B cell (primary cell): ENCODE data around the gene SORL1-AS1.

Experiments used
- ATAC-seq: fragments of 200-7000 bp; cut with Tn5 transposase; one replicate; pipeline ENCODE4 v1.10.0; 2021; ENCODE audit warnings: low read depth, mild to moderate bottlenecking, moderate number of reproducible peaks, moderate library complexity
- CTCF ChIA-PET: fragments of 350-600 bp; sonication (Branson Sonifier 250); formaldehyde crosslinking; loops from one replicate; lab custom pipeline; 2021; ENCODE audit warnings: antibody characterized with exemption, inconsistent platforms; lab: Charles Lee
- POLR2A ChIA-PET: fragments of 350-600 bp; sonication (Branson Sonifier 250); formaldehyde crosslinking; loops from one replicate; lab custom pipeline; 2021; ENCODE audit warnings: antibody characterized with exemption; lab: Charles Lee
- DNase-seq: peaks from one replicate; pipeline ENCODE4 v3.0.0; 2013
- H2AFZ ChIP-seq: 2 replicates; pipeline ENCODE4 v1.6.1; 2012; ENCODE audit warnings: mild to moderate bottlenecking, low read depth, low read length; ENCODE audit not compliant: insufficient read depth, poor library complexity, severe bottlenecking
- H3K27ac ChIP-seq, 2 donors: 1 replicate in 1 of 2; 2 replicates in 1 of 2; pipeline ENCODE4 v1.5.1; 2012 to 2013; ENCODE audit warnings: low read length in 2 of 2, mild to moderate bottlenecking in 2 of 2, moderate library complexity in 1 of 2
- H3K27me3 ChIP-seq, 4 experiments: fragments of 200-600 bp in 1 of 4; sonication (generic) in 1 of 4; replicated peaks in 1 of 4; 1 replicate in 2 of 4; 2 replicates in 2 of 4; pipeline versions ENCODE4 v1.6.1 to v1.7.0; 2013 to 2016; ENCODE audit warnings: low read length in 3 of 4, mild to moderate bottlenecking in 2 of 4, mixed read lengths in 1 of 4, moderate library complexity in 1 of 4; ENCODE audit not compliant: insufficient read depth in 4 of 4, control insufficient read depth in 3 of 4; ENCODE audit errors: control extremely low read depth in 1 of 4
- H3K36me3 ChIP-seq, 2 experiments: replicated peaks in 1 of 2; 1 replicate in 1 of 2; 2 replicates in 1 of 2; pipeline versions ENCODE4 v1.6.1 to v1.7.1; 2013; ENCODE audit warnings: low read length in 1 of 2; ENCODE audit not compliant: insufficient read depth in 2 of 2, control insufficient read depth in 1 of 2; ENCODE audit errors: control extremely low read depth in 1 of 2, extremely low read depth in 1 of 2
- H3K4me1 ChIP-seq, 2 donors: fragments of 200-600 bp in 1 of 2; sonication (generic) in 1 of 2; 1 replicate in 1 of 2; 2 replicates in 1 of 2; pipeline versions ENCODE4 v1.5.1 to v1.6.1; 2013 to 2017; ENCODE audit warnings: low read length in 2 of 2; ENCODE audit not compliant: control insufficient read depth in 2 of 2, insufficient read depth in 2 of 2
- H3K4me2 ChIP-seq: replicated peaks from 2 replicates; pipeline ENCODE3; 2012; ENCODE audit warnings: mild to moderate bottlenecking, low read depth, low read length; ENCODE audit not compliant: poor library complexity, severe bottlenecking
- H3K4me3 ChIP-seq, 5 experiments: fragments of 200-600 bp in 1 of 5; sonication (generic) in 1 of 5; 1 replicate in 3 of 5; 2 replicates in 2 of 5; pipeline versions ENCODE4 v1.5.1 to v1.7.0; 2011 to 2016; ENCODE audit warnings: low read length in 4 of 5, mild to moderate bottlenecking in 4 of 5, low read depth in 2 of 5, control low read depth in 1 of 5, moderate library complexity in 1 of 5; ENCODE audit not compliant: insufficient read depth in 1 of 5; ENCODE audit errors: control extremely low read depth in 1 of 5, extremely low read depth in 1 of 5
- H3K79me2 ChIP-seq: fragments of 200-600 bp; sonication (generic); one replicate; pipeline ENCODE4 v1.6.0; 2016; ENCODE audit warnings: low read length; ENCODE audit not compliant: control insufficient read depth, insufficient read depth
- H3K9ac ChIP-seq: fragments of 200-600 bp; sonication (generic); 2 replicates; pipeline ENCODE4 v1.6.1; 2017; ENCODE audit warnings: mild to moderate bottlenecking, low read length, moderate library complexity
- H3K9me3 ChIP-seq, 3 donors: one replicate each; pipeline versions ENCODE4 v1.6.1 to v1.7.1; 2013; ENCODE audit warnings: low read length in 2 of 3; ENCODE audit not compliant: control insufficient read depth in 2 of 3, insufficient read depth in 1 of 3; ENCODE audit errors: control extremely low read depth in 1 of 3
- H4K20me1 ChIP-seq: 2 replicates; pipeline ENCODE4 v1.6.0; 2012; ENCODE audit warnings: mild to moderate bottlenecking, low read length; ENCODE audit not compliant: insufficient read depth, control insufficient read depth, poor library complexity, severe bottlenecking
- H3K27ac Mint-ChIP-seq: one replicate; pipeline ENCODE4 v1.8.0; 2021; ENCODE audit warnings: mixed read lengths
- H3K27me3 Mint-ChIP-seq: one replicate; pipeline ENCODE4 v1.8.0; 2021; ENCODE audit warnings: mixed read lengths
- H3K4me1 Mint-ChIP-seq: one replicate; pipeline ENCODE4 v1.8.0; 2021; ENCODE audit warnings: mixed read lengths
- H3K4me3 Mint-ChIP-seq: one replicate; pipeline ENCODE4 v1.8.0; 2021; ENCODE audit warnings: mixed read lengths
- H3K9me3 Mint-ChIP-seq: one replicate; pipeline ENCODE4 v1.8.0; 2022; ENCODE audit warnings: mixed read lengths; ENCODE audit not compliant: insufficient read depth
- CTCF ChIP-seq: fragments of 200-600 bp; IDR thresholded peaks from one replicate; pipeline ENCODE4 v1.8.0; 2022; ENCODE audit warnings: antibody characterized with exemption, mild to moderate bottlenecking
- EZH2 ChIP-seq: IDR thresholded peaks from 2 replicates; pipeline ENCODE4 v1.6.1; 2012; ENCODE audit warnings: borderline replicate concordance, low read depth, mild to moderate bottlenecking, moderate library complexity, low read length; ENCODE audit not compliant: insufficient read depth, poor library complexity, severe bottlenecking
- WGBS: methylation state at CpG from one replicate; pipeline ENCODE4 v1.1.5; 2013; ENCODE audit warnings: missing lambda C conversion rate; ENCODE audit not compliant: insufficient coverage; 5-methylcytosine and 5-hydroxymethylcytosine counted together
- intact Hi-C: fragments of 100-400 bp; cut with micrococcal nuclease; formaldehyde crosslinking; loops from one replicate; pipeline ENCODE4 v1.10.0; 2022

Gene SORL1-AS1

GRCh38 chr11:121393855-121394254 is 58.9 kb downstream of the SORL1-AS1 start:
- H3K4me1 Mint-ChIP-seq, result peaks cover 16% of the 10 kb centered on the region
- Histone ChIP-seq H3K27me3 (no peaks in the 10 kb centered on the region), H3K27ac (no peak overlapping the region), H2AFZ (no peak overlapping the region), H3K79me2 (no peaks in the 10 kb centered on the region), H4K20me1 (no peaks in the 10 kb centered on the region), H3K9me3 (no peaks in the 10 kb centered on the region), H3K4me1 (peaks cover 8 to 12% of the 10 kb centered on the region in 2 donors), H3K4me3 (no peak overlapping the region), H3K9ac (no peak overlapping the region), H3K4me2 (no peak overlapping the region), H3K36me3 (no peaks in the 10 kb centered on the region)
- intact Hi-C loops, result no loop called here
- no peaks in the 10 kb centered on the region for H3K27me3 Mint-ChIP-seq
- ChIA-PET POLR2A (interaction anchor here (0.7 kb wide), 1 partner anchor 28 kb away, joined by 5 read pairs; no protein-coding TSS in a partner anchor), CTCF (interaction anchor here (1.7 kb wide), 1 partner anchor 35 kb away, joined by 4 read pairs; no protein-coding TSS in a partner anchor)
- no peak overlapping the region for H3K27ac Mint-ChIP-seq
- DNase-seq, result no peak
- no peak for ATAC-seq
- 83% methylated on average over 3 of the region's 4 CpGs for WGBS
- no peak overlapping the region for H3K4me3 Mint-ChIP-seq
- no peak for TF ChIP-seq EZH2
- no peak for TF ChIP-seq CTCF
- H3K9me3 Mint-ChIP-seq, result no peaks in the 10 kb centered on the region

GRCh38 chr11:121391914-121392313 is 60.9 kb downstream of the SORL1-AS1 start:
- H3K4me3 Mint-ChIP-seq, result no peak overlapping the region
- Histone ChIP-seq H3K4me1 (peaks cover 8 to 12% of the 10 kb centered on the region in 2 donors), H3K4me3 (no peak overlapping the region), H3K79me2 (no peaks in the 10 kb centered on the region), H3K27ac (no peak overlapping the region), H4K20me1 (no peaks in the 10 kb centered on the region), H3K9me3 (no peaks in the 10 kb centered on the region), H3K9ac (no peak overlapping the region), H2AFZ (no peak overlapping the region), H3K27me3 (no peaks in the 10 kb centered on the region), H3K4me2 (no peak overlapping the region), H3K36me3 (no peaks in the 10 kb centered on the region)
- TF ChIP-seq CTCF (no peak), EZH2 (no peak)
- H3K4me1 Mint-ChIP-seq, result peaks cover 16% of the 10 kb centered on the region
- no peaks in the 10 kb centered on the region for H3K27me3 Mint-ChIP-seq
- DNase-seq (no peak), ATAC-seq (no peak)
- CTCF ChIA-PET, result no interaction called here
- POLR2A ChIA-PET, result no interaction called here
- intact Hi-C loops, result no loop called here
- no peaks in the 10 kb centered on the region for H3K9me3 Mint-ChIP-seq
- WGBS, result 100% methylated on average over 4 of the region's 7 CpGs
- H3K27ac Mint-ChIP-seq, result no peak overlapping the region
